Ascending aorta (tissue), 2 donors: ENCODE measurements around the gene DUS1L. TPM values are rescaled to one million over a fixed set of nuclear protein-coding genes. Genes with fewer than 3 reads are reported as not detected.
A peak's percentile ranks its signal among the peaks of the same experiment; 100 is the strongest.

ENCODE experiments used
- DNase-seq, 2 donors: peaks; one replicate each; pipeline ENCODE4 v3.0.0-alpha.2; 2019; ENCODE audit warnings: low spot score in 2 of 2
- H3K27ac ChIP-seq, 2 donors: fragments of 200-600 bp; sonication (generic); one replicate each; pipeline ENCODE4 v1.5.1; 2016 to 2017; ENCODE audit warnings: mild to moderate bottlenecking in 1 of 2
- H3K27me3 ChIP-seq: fragments of 200-600 bp; sonication (generic); one replicate; pipeline ENCODE4 v1.5.1; 2017
- H3K36me3 ChIP-seq, 2 donors: fragments of 200-600 bp; sonication (generic); one replicate each; pipeline ENCODE4 v1.5.1; 2016
- H3K4me1 ChIP-seq, 2 donors: fragments of 200-600 bp; sonication (generic); one replicate each; pipeline ENCODE4 v1.5.1; 2016 to 2017; ENCODE audit warnings: mild to moderate bottlenecking in 1 of 2
- H3K4me3 ChIP-seq, 2 donors: fragments of 200-600 bp; sonication (generic); one replicate each; pipeline ENCODE4 v1.5.1; 2016 to 2017; ENCODE audit warnings: mild to moderate bottlenecking in 1 of 2
- H3K9me3 ChIP-seq, 2 donors: fragments of 200-600 bp; sonication (generic); one replicate each; pipeline ENCODE4 v1.5.1; 2016
- CTCF ChIP-seq, 3 experiments: fragments of 200-600 bp in 2 of 3; fragments of 450-650 bp in 1 of 3; sonication (generic) in 2 of 3; IDR thresholded peaks; one replicate each; pipeline ENCODE4 v1.5.1; 2016 to 2019; ENCODE audit warnings: antibody characterized with exemption in 3 of 3, mild to moderate bottlenecking in 1 of 3, moderate library complexity in 1 of 3
- intact Hi-C: fragments of 100-400 bp; cut with DNase I; formaldehyde crosslinking; loops from one replicate; pipeline ENCODE4 v1.15.1; 2023
- total RNA-seq: library from RNA; depleted of rRNA; stranded (reverse); fragments of >200 nt; gene quantifications from one replicate; pipeline ENCODE4 v1.1.0, GENCODE V29; 2016

The DUS1L gene
- total RNA-seq, 1 donor from 2014 or later, result 111 TPM

- Histone ChIP-seq H3K9me3 (no peaks in the 10 kb centered on the region), H3K36me3 (no peaks in the 10 kb centered on the region), H3K27me3 (peaks cover 8% of the 10 kb centered on the region), H3K4me3 (no peak overlapping the region), H3K4me1 (peaks cover 21 to 34% of the 10 kb centered on the region in 2 donors), H3K27ac (no peak overlapping the region)
- no peak for TF ChIP-seq CTCF (IDR thresholded peaks at IDR 0.05)
- DNase-seq, result no peak
- intact Hi-C loops, result no loop called here
These were observed 32.1 kb downstream of the DUS1L start for GRCh38 chr17:82033359-82034085.

- Histone ChIP-seq H3K36me3 (no peaks in the 10 kb centered on the region), H3K4me3 (peak overlapping the region; percentile 14 to 45), H3K4me1 (peaks cover 21 to 30% of the 10 kb centered on the region in 2 donors), H3K9me3 (no peaks in the 10 kb centered on the region), H3K27ac (no peak overlapping the region), H3K27me3 (peaks cover 8% of the 10 kb centered on the region)
- TF ChIP-seq CTCF (IDR thresholded peaks at IDR 0.05), result no peak
- DNase-seq, result no peak
- intact Hi-C loops, result no loop called here
These were observed 33.5 kb downstream of the DUS1L start for GRCh38 chr17:82031885-82032627.

GRCh38 chr17:82031303-82031884 lies 34.2 kb downstream of the DUS1L start, which contains the start of gene RAC3:
TSS of gene RAC3 (plus strand) at chr17:82031678. CDS start at chr17:82031762, 84 bp downstream.
- no peaks in the 10 kb centered on the region for H3K36me3 ChIP-seq
- intact Hi-C loops, result no loop called here
- no peaks in the 10 kb centered on the region for H3K9me3 ChIP-seq
- no peak for TF ChIP-seq CTCF (IDR thresholded peaks at IDR 0.05)
- no peak for DNase-seq
- peaks cover 8% of the 10 kb centered on the region for H3K27me3 ChIP-seq
- H3K27ac ChIP-seq, result no peak within 1 kb of the TSS
- peaks cover 16 to 24% of the 10 kb centered on the region in 2 donors for H3K4me1 ChIP-seq
- H3K4me3 ChIP-seq, result peak within 1 kb of the TSS; percentile 52 to 71

GRCh38 chr17:82030470-82031302 lies 34.9 kb downstream of the DUS1L start:
- intact Hi-C loops, result loop anchor here (1.0 kb wide), 1 partner anchor 124 kb away; no protein-coding TSS in a partner anchor
- no peaks in the 10 kb centered on the region for H3K9me3 ChIP-seq
- peak in 1 of 2 donors; percentile 82 for DNase-seq
- peaks cover 8% of the 10 kb centered on the region for H3K27me3 ChIP-seq
- H3K27ac ChIP-seq, result no peak overlapping the region
- peak overlapping the region; percentile 52 to 71 for H3K4me3 ChIP-seq
- peak; percentile 92 to 98 (median 95) for TF ChIP-seq CTCF (IDR thresholded peaks at IDR 0.05)
- H3K4me1 ChIP-seq, result peaks cover 10 to 18% of the 10 kb centered on the region in 2 donors
- no peaks in the 10 kb centered on the region for H3K36me3 ChIP-seq

GRCh38 chr17:82029990-82030469 lies 35.6 kb downstream of the DUS1L start:
- DNase-seq, result no peak
- no peak overlapping the region for H3K27ac ChIP-seq
- no peaks in the 10 kb centered on the region for H3K36me3 ChIP-seq
- H3K4me1 ChIP-seq, result peaks cover 10 to 18% of the 10 kb centered on the region in 2 donors
- peak overlapping the region; percentile 52 to 71 for H3K4me3 ChIP-seq
- H3K9me3 ChIP-seq, result no peaks in the 10 kb centered on the region
- peaks cover 8% of the 10 kb centered on the region for H3K27me3 ChIP-seq
- intact Hi-C loops, result loop anchor here (1.0 kb wide), 1 partner anchor 124 kb away; no protein-coding TSS in a partner anchor
- TF ChIP-seq CTCF (IDR thresholded peaks at IDR 0.05), result no peak
